ENCODE measurements around the gene IGSF21. TPM values are rescaled to one million over a fixed set of nuclear protein-coding genes. Genes with fewer than 3 reads are reported as not detected.

Gene IGSF21
- total RNA-seq, 4 donors from 2014 or later: 0.68 to 3.5 (median 1.3) TPM

GRCh38 chr1:18409609-18410237 lies 302.1 kb downstream of the IGSF21 start:
- no peaks in the 10 kb centered on the region for H3K4me1 ChIP-seq
- H3K27ac ChIP-seq: no peak overlapping the region
- no peak for TF ChIP-seq POLR2A (IDR thresholded peaks at IDR 0.05)
- TF ChIP-seq CTCF (IDR thresholded peaks at IDR 0.05): no peak
- H3K4me3 ChIP-seq: no peak overlapping the region
- H3K9me3 ChIP-seq: peaks cover 10% of the 10 kb centered on the region
- WGBS: 85% methylated on average over 8 of the region's 8 CpGs
- peaks cover 44% of the 10 kb centered on the region for H3K27me3 ChIP-seq
- no peak for DNase-seq (ENCODE audit: low spot score in 2 of 2)
- H3K36me3 ChIP-seq: no peaks in the 10 kb centered on the region

- Histone ChIP-seq H3K36me3 (no peaks in the 10 kb centered on the region), H3K27ac (no peak overlapping the region), H3K9me3 (peaks cover 8% of the 10 kb centered on the region), H3K27me3 (peaks cover 41% of the 10 kb centered on the region), H3K4me3 (no peak overlapping the region), H3K4me1 (no peaks in the 10 kb centered on the region)
- 67% methylated on average over 12 of the region's 13 CpGs for WGBS
- TF ChIP-seq CTCF (IDR thresholded peaks at IDR 0.05): no peak
- no peak for TF ChIP-seq POLR2AphosphoS5 (IDR thresholded peaks at IDR 0.05)
- no peak for TF ChIP-seq EP300 (IDR thresholded peaks at IDR 0.05)
- TF ChIP-seq POLR2A (IDR thresholded peaks at IDR 0.05): no peak
- no peak for DNase-seq (ENCODE audit: low spot score in 2 of 2)
Measured at GRCh38 chr1:18410407-18410806, 302.8 kb downstream of the IGSF21 start.

GRCh38 chr1:18411321-18411720 lies 303.7 kb downstream of the IGSF21 start:
- DNase-seq (ENCODE audit: low spot score in 2 of 2): no peak
- WGBS: 91% methylated on average over 2 of the region's 2 CpGs
- peaks cover 37% of the 10 kb centered on the region for H3K27me3 ChIP-seq

GRCh38 chr1:18411820-18412641 lies 304.4 kb downstream of the IGSF21 start:
- no peak overlapping the region for H3K27ac ChIP-seq
- no peak for TF ChIP-seq CTCF (IDR thresholded peaks at IDR 0.05)
- TF ChIP-seq EP300 (IDR thresholded peaks at IDR 0.05): no peak
- TF ChIP-seq POLR2A (IDR thresholded peaks at IDR 0.05): no peak
- TF ChIP-seq POLR2AphosphoS5 (IDR thresholded peaks at IDR 0.05): no peak
- no peak overlapping the region for H3K4me3 ChIP-seq
- no peak for DNase-seq (ENCODE audit: low spot score in 2 of 2)
- H3K27me3 ChIP-seq: peaks cover 30% of the 10 kb centered on the region
- 85% methylated on average over 8 of the region's 8 CpGs for WGBS
- peaks cover 8% of the 10 kb centered on the region for H3K9me3 ChIP-seq
- H3K4me1 ChIP-seq: no peaks in the 10 kb centered on the region
- no peaks in the 10 kb centered on the region for H3K36me3 ChIP-seq

More at GRCh38 chr1:18411321-18411720, 303.7 kb downstream of the IGSF21 start:
- Histone ChIP-seq H3K36me3 (no peaks in the 10 kb centered on the region), H3K4me3 (no peak overlapping the region), H3K27ac (no peak overlapping the region), H3K4me1 (no peaks in the 10 kb centered on the region), H3K9me3 (peaks cover 8% of the 10 kb centered on the region)
- TF ChIP-seq EP300 (IDR thresholded peaks at IDR 0.05): no peak

GRCh38 chr1:18412882-18413353 lies 305.3 kb downstream of the IGSF21 start:
- no peaks in the 10 kb centered on the region for H3K36me3 ChIP-seq
- DNase-seq (ENCODE audit: low spot score in 2 of 2): no peak
- H3K4me3 ChIP-seq: no peak overlapping the region
- no peak for TF ChIP-seq CTCF (IDR thresholded peaks at IDR 0.05)
- no peak for TF ChIP-seq POLR2AphosphoS5 (IDR thresholded peaks at IDR 0.05)
- TF ChIP-seq EP300 (IDR thresholded peaks at IDR 0.05): no peak
- no peak for TF ChIP-seq POLR2A (IDR thresholded peaks at IDR 0.05)
- H3K27ac ChIP-seq: no peak overlapping the region
- H3K4me1 ChIP-seq: no peaks in the 10 kb centered on the region
- WGBS: 87% methylated on average over 4 of the region's 4 CpGs
- peaks cover 8% of the 10 kb centered on the region for H3K9me3 ChIP-seq
- H3K27me3 ChIP-seq: peaks cover 21% of the 10 kb centered on the region

Data from suprapubic skin (tissue), 4 donors.